Suprapubic skin (tissue), 4 donors: ENCODE measurements around the gene ARRB1.

Source experiments
- EP300 ChIP-seq: sonication (generic); formaldehyde crosslinking; IDR thresholded peaks from one replicate; pipeline ENCODE4 v1.6.1; 2017; ENCODE audit warnings: antibody characterized with exemption
- POLR2A ChIP-seq, 2 donors: fragments of 450-650 bp; IDR thresholded peaks; one replicate each; pipeline ENCODE4 v1.6.1; 2017; ENCODE audit warnings: antibody characterized with exemption in 2 of 2, mild to moderate bottlenecking in 2 of 2, moderate library complexity in 2 of 2
- POLR2AphosphoS5 ChIP-seq, 3 donors: sonication (generic); formaldehyde crosslinking; IDR thresholded peaks; one replicate each; pipeline ENCODE4 v1.6.1; 2017; ENCODE audit warnings: antibody characterized with exemption in 3 of 3
- TF ChIP-seq, protein P1 (sequence below), 2 donors: fragments of 200-600 bp in 1 of 2; fragments of 450-650 bp in 1 of 2; sonication (generic) in 1 of 2; IDR thresholded peaks; one replicate each; pipeline ENCODE4 v1.5.1; 2016 to 2019; ENCODE audit warnings: antibody characterized with exemption in 2 of 2, mild to moderate bottlenecking in 1 of 2, moderate library complexity in 1 of 2

GRCh38 chr11:75308116-75308515 is 43.3 kb downstream of the ARRB1 start:
- TF ChIP-seq, protein P1, sequence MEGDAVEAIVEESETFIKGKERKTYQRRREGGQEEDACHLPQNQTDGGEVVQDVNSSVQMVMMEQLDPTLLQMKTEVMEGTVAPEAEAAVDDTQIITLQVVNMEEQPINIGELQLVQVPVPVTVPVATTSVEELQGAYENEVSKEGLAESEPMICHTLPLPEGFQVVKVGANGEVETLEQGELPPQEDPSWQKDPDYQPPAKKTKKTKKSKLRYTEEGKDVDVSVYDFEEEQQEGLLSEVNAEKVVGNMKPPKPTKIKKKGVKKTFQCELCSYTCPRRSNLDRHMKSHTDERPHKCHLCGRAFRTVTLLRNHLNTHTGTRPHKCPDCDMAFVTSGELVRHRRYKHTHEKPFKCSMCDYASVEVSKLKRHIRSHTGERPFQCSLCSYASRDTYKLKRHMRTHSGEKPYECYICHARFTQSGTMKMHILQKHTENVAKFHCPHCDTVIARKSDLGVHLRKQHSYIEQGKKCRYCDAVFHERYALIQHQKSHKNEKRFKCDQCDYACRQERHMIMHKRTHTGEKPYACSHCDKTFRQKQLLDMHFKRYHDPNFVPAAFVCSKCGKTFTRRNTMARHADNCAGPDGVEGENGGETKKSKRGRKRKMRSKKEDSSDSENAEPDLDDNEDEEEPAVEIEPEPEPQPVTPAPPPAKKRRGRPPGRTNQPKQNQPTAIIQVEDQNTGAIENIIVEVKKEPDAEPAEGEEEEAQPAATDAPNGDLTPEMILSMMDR (IDR thresholded peaks at IDR 0.05), result no peak
- no peak for TF ChIP-seq EP300
- TF ChIP-seq POLR2A (IDR thresholded peaks at IDR 0.05), result no peak
- TF ChIP-seq POLR2AphosphoS5 (IDR thresholded peaks at IDR 0.05), result no peak
